ENCODE data around the gene AQP1.

DNA sequence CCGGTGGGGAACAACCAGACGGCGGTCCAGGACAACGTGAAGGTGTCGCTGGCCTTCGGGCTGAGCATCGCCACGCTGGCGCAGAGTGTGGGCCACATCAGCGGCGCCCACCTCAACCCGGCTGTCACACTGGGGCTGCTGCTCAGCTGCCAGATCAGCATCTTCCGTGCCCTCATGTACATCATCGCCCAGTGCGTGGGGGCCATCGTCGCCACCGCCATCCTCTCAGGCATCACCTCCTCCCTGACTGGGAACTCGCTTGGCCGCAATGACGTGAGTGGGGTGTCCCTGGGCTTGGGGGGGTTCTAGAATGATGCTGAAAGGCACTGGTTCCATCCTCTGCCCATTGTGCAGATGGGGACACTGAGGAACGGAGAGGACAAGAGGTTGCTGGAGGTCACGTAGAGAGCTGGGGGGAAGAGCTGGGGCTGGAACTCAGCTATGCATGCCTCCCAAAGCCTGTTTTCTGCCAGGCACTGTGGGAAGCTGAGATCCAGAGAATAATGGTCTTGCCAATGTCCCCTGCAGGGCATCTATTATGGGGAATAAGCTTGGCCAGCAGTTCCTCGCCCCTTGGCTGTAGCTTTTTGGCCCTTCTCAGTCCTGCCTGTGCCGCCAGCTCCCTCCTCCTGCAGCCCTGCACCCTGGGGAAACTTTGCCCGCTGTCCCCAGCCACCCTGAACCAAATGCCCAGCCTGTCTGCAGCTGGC is 523 bp downstream of the AQP1 start:
- TF ChIP-seq, protein P1, sequence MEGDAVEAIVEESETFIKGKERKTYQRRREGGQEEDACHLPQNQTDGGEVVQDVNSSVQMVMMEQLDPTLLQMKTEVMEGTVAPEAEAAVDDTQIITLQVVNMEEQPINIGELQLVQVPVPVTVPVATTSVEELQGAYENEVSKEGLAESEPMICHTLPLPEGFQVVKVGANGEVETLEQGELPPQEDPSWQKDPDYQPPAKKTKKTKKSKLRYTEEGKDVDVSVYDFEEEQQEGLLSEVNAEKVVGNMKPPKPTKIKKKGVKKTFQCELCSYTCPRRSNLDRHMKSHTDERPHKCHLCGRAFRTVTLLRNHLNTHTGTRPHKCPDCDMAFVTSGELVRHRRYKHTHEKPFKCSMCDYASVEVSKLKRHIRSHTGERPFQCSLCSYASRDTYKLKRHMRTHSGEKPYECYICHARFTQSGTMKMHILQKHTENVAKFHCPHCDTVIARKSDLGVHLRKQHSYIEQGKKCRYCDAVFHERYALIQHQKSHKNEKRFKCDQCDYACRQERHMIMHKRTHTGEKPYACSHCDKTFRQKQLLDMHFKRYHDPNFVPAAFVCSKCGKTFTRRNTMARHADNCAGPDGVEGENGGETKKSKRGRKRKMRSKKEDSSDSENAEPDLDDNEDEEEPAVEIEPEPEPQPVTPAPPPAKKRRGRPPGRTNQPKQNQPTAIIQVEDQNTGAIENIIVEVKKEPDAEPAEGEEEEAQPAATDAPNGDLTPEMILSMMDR (conservative IDR thresholded peaks at IDR 0.05; ENCODE audit: low read depth, low read length) = no peak
- TF ChIP-seq EZH2 (IDR thresholded peaks at IDR 0.05; ENCODE audit: borderline replicate concordance, low read depth, low read length, poor library complexity, severe bottlenecking) = no peak
